ENCODE measurements around the gene ST6GAL1.

ST6GAL1 gene

DNA sequence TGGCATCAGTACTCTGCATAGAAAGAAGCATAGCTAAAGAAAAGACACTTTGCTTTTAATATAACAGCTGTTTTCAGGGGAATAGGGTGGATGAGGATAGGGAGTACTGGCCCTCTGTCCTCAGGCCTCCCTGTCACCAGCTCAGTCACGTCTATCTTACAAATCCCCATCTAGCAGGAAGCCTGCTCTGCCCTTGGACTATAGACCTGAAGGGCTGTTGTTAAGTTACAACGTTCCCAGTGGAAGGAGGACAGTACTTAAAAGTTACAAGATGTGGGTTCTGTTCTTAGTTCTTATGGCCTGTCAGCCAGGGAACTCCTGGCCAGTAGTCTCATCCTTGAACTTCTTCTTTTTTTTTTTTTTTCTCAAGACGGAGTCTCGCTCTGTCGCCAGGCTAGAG, 138.5 kb downstream of the ST6GAL1 start:
- no peak for TF ChIP-seq SIN3A (IDR thresholded peaks at IDR 0.05; ENCODE audit: borderline replicate concordance, insufficient read depth, low read length)
- TF ChIP-seq, protein P1, sequence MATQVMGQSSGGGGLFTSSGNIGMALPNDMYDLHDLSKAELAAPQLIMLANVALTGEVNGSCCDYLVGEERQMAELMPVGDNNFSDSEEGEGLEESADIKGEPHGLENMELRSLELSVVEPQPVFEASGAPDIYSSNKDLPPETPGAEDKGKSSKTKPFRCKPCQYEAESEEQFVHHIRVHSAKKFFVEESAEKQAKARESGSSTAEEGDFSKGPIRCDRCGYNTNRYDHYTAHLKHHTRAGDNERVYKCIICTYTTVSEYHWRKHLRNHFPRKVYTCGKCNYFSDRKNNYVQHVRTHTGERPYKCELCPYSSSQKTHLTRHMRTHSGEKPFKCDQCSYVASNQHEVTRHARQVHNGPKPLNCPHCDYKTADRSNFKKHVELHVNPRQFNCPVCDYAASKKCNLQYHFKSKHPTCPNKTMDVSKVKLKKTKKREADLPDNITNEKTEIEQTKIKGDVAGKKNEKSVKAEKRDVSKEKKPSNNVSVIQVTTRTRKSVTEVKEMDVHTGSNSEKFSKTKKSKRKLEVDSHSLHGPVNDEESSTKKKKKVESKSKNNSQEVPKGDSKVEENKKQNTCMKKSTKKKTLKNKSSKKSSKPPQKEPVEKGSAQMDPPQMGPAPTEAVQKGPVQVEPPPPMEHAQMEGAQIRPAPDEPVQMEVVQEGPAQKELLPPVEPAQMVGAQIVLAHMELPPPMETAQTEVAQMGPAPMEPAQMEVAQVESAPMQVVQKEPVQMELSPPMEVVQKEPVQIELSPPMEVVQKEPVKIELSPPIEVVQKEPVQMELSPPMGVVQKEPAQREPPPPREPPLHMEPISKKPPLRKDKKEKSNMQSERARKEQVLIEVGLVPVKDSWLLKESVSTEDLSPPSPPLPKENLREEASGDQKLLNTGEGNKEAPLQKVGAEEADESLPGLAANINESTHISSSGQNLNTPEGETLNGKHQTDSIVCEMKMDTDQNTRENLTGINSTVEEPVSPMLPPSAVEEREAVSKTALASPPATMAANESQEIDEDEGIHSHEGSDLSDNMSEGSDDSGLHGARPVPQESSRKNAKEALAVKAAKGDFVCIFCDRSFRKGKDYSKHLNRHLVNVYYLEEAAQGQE (IDR thresholded peaks at IDR 0.05; ENCODE audit: insufficient read depth in 1 of 2, low read depth in 2 of 2, low read length in 2 of 2): no peak
- no peak for TF ChIP-seq FOXP2 (optimal IDR thresholded peaks at IDR 0.05; ENCODE audit: borderline replicate concordance, extremely low read depth, extremely low read length, insufficient read depth)
- TF ChIP-seq TAF1 (IDR thresholded peaks at IDR 0.05; ENCODE audit: borderline replicate concordance, insufficient read depth, low read length): no peak
- TF ChIP-seq POLR2AphosphoS5 (IDR thresholded peaks at IDR 0.05; ENCODE audit: low read depth, low read length): no peak

DNA sequence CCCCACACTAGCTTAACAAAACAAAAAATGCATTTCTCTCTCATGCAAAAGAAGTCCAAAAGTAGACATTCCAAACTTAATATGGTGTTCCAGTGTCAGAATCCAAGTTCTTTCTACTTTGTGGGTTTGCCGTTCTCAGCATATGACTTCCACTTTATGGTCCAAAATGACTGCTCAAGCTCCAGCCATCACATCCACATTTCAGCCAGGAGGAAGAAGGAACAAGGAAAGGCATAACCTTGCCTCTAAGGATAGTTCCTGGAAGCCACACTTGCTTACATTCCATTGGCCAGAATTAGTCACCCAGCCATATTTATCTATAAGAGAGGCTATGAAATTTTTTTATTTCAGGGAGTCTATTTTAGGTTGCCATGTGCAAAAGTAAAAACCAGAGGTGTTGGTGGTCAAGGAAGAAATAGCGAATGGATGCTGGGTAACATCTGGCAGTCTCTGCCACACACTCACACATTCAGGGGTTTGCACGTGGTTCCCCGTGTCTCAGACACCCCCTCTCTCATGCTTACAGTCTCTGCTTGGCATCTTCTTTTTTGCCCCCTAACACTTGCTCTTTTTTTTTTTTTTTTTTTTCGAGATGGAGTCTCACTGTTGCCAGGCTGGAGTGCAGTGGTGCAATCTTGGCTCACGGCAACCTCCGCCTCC, 139.7 kb downstream of the ST6GAL1 start:
- TF ChIP-seq, protein P1 (IDR thresholded peaks at IDR 0.05; ENCODE audit: insufficient read depth in 1 of 2, low read depth in 2 of 2, low read length in 2 of 2): no peak
- no peak for TF ChIP-seq TAF1 (IDR thresholded peaks at IDR 0.05; ENCODE audit: borderline replicate concordance, insufficient read depth, low read length)
- TF ChIP-seq POLR2AphosphoS5 (IDR thresholded peaks at IDR 0.05; ENCODE audit: low read depth, low read length): no peak
- TF ChIP-seq FOXP2 (optimal IDR thresholded peaks at IDR 0.05; ENCODE audit: borderline replicate concordance, extremely low read depth, extremely low read length, insufficient read depth): no peak
- TF ChIP-seq SIN3A (IDR thresholded peaks at IDR 0.05; ENCODE audit: borderline replicate concordance, insufficient read depth, low read length): no peak

DNA sequence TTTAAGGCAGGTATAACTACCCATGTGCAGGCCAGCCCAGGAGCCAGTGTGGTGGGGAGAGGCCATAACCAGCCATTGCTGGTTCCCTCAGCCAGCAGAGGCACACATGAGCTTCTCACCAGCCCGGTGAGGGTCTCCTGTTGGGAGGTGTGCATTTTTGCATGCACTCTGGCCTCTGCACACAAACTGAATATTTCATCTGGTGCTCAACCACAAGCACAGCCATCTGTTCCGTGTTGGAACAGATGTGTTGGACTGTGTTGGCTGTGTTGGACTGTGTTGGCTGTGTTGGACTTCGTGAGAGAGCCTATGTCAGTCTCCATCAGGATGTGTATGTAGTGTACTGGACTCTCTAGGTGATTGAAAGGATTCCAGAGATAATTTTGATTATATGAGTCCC, 141.8 kb downstream of the ST6GAL1 start:
- TF ChIP-seq TAF1 (IDR thresholded peaks at IDR 0.05; ENCODE audit: borderline replicate concordance, insufficient read depth, low read length): no peak
- TF ChIP-seq FOXP2 (optimal IDR thresholded peaks at IDR 0.05; ENCODE audit: borderline replicate concordance, extremely low read depth, extremely low read length, insufficient read depth): no peak
- TF ChIP-seq, protein P1 (IDR thresholded peaks at IDR 0.05; ENCODE audit: insufficient read depth in 1 of 2, low read depth in 2 of 2, low read length in 2 of 2): no peak
- no peak for TF ChIP-seq POLR2AphosphoS5 (IDR thresholded peaks at IDR 0.05; ENCODE audit: low read depth, low read length)
- TF ChIP-seq SIN3A (IDR thresholded peaks at IDR 0.05; ENCODE audit: borderline replicate concordance, insufficient read depth, low read length): no peak

DNA sequence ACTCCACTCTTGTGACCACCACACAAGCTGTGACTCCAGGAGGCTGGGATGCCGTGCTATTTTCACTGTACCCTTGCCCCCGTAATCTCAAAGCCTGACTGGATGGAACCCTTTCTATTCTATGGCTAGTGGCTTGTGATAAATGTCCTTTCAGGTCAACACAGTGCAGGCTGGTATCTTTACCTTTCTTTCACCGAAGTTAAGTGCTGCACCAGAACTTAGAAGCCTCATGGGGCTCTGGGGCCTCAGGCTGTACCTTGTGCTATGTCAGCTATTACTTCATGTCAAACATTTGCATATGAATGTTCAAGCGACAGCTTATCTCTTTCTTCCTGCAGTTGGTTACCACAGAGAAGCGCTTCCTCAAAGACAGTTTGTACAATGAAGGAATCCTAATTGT, 142.2 kb downstream of the ST6GAL1 start:
- TF ChIP-seq, protein P1 (IDR thresholded peaks at IDR 0.05; ENCODE audit: insufficient read depth in 1 of 2, low read depth in 2 of 2, low read length in 2 of 2): no peak
- TF ChIP-seq TAF1 (IDR thresholded peaks at IDR 0.05; ENCODE audit: borderline replicate concordance, insufficient read depth, low read length) (no peak), FOXP2 (optimal IDR thresholded peaks at IDR 0.05; ENCODE audit: borderline replicate concordance, extremely low read depth, extremely low read length, insufficient read depth) (no peak)

All from PFSK-1 (cell line).